OCI-LY1 (cell line): ENCODE measurements around the gene MGAT4B.

Experiments used
- H2AFZ ChIP-seq: fragments of 200-600 bp; sonication (generic), shearing (Covaris generic); 2 replicates; pipeline ENCODE4 v1.6.0; 2014; ENCODE audit warnings: antibody characterized with exemption, mild to moderate bottlenecking, low read length
- H3F3A ChIP-seq: fragments of 200-600 bp; sonication (generic), shearing (Covaris generic); 2 replicates; pipeline ENCODE4 v1.6.0; 2014; ENCODE audit warnings: mild to moderate bottlenecking, antibody characterized with exemption, low read length, moderate library complexity; ENCODE audit not compliant: insufficient read depth
- H3K27ac ChIP-seq: fragments of 200-600 bp; sonication (generic); 2 replicates; pipeline ENCODE4 v1.5.1; 2014; ENCODE audit warnings: low read length, mixed run types, mild to moderate bottlenecking, low read depth; ENCODE audit not compliant: poor library complexity, severe bottlenecking
- H3K27me3 ChIP-seq: fragments of 200-600 bp; sonication (generic); 2 replicates; pipeline ENCODE4 v1.6.0; 2014; ENCODE audit warnings: antibody characterized with exemption, mild to moderate bottlenecking, low read length, moderate library complexity; ENCODE audit not compliant: insufficient read depth
- H3K36me3 ChIP-seq: fragments of 200-600 bp; sonication (generic); 2 replicates; pipeline ENCODE4 v1.6.1; 2014; ENCODE audit warnings: mild to moderate bottlenecking, antibody characterized with exemption, low read length, moderate library complexity, mixed read lengths; ENCODE audit not compliant: insufficient read depth
- H3K4me1 ChIP-seq: fragments of 200-600 bp; sonication (generic); 2 replicates; pipeline ENCODE4 v1.5.1; 2014; ENCODE audit warnings: mild to moderate bottlenecking, low read length, moderate library complexity; ENCODE audit not compliant: insufficient read depth, severe bottlenecking
- H3K4me2 ChIP-seq: fragments of 200-600 bp; sonication (generic), shearing (Covaris generic); 2 replicates; pipeline ENCODE4 v1.6.1; 2014; ENCODE audit warnings: low read length
- H3K4me3 ChIP-seq: fragments of 200-600 bp; sonication (generic); 2 replicates; pipeline ENCODE4 v1.5.1; 2014; ENCODE audit warnings: low read length, low read depth, mild to moderate bottlenecking, mixed read lengths; ENCODE audit not compliant: poor library complexity, severe bottlenecking
- H3K79me2 ChIP-seq: fragments of 200-600 bp; shearing (Covaris generic); 2 replicates; pipeline ENCODE4 v1.6.1; 2016; ENCODE audit warnings: mixed run types, low read length, mixed read lengths; ENCODE audit not compliant: insufficient read depth
- H3K9ac ChIP-seq: fragments of 200-600 bp; sonication (generic), shearing (Covaris generic); 2 replicates; pipeline ENCODE4 v1.6.1; 2014; ENCODE audit warnings: mild to moderate bottlenecking, low read length, mixed read lengths
- H3K9me2 ChIP-seq: fragments of 200-600 bp; sonication (generic), shearing (Covaris generic); 2 replicates; pipeline ENCODE4 v1.6.1; 2014; ENCODE audit warnings: low read depth, mild to moderate bottlenecking, low read length, mixed read lengths
- H3K9me3 ChIP-seq: fragments of 200-600 bp; shearing (Covaris generic); 2 replicates; pipeline ENCODE4 v1.6.1; 2014; ENCODE audit warnings: low read length, mixed read lengths
- H4K20me1 ChIP-seq: fragments of 200-600 bp; sonication (generic), shearing (Covaris generic); 2 replicates; pipeline ENCODE4 v1.6.0; 2016; ENCODE audit warnings: mild to moderate bottlenecking, low read length; ENCODE audit not compliant: insufficient read depth
- EZH2 ChIP-seq: fragments of 200-600 bp; sonication (generic), shearing (Covaris generic); IDR thresholded peaks from 2 replicates; pipeline ENCODE4 v1.8.0; 2017; ENCODE audit warnings: borderline replicate concordance, mixed run types, mild to moderate bottlenecking, antibody characterized with exemption, low read length, moderate library complexity, mixed read lengths
- TF ChIP-seq, protein P1 (sequence below): fragments of 200-600 bp; sonication (generic), shearing (Covaris generic); IDR thresholded peaks from 2 replicates; pipeline ENCODE4 v1.5.1; 2017; ENCODE audit warnings: mild to moderate bottlenecking, antibody characterized with exemption, low read length, moderate library complexity, mixed read lengths

The MGAT4B gene

GRCh38 chr5:179841621-179842020 lies 35.0 kb upstream of the MGAT4B start:
- Histone ChIP-seq H2AFZ (no peak overlapping the region), H3F3A (no peaks in the 10 kb centered on the region), H3K9me2 (no peaks in the 10 kb centered on the region), H3K27me3 (no peaks in the 10 kb centered on the region), H3K4me3 (no peak overlapping the region), H3K9me3 (peaks cover 3% of the 10 kb centered on the region), H4K20me1 (no peaks in the 10 kb centered on the region), H3K36me3 (peaks cover 65% of the 10 kb centered on the region), H3K79me2 (no peaks in the 10 kb centered on the region), H3K4me1 (no peaks in the 10 kb centered on the region), H3K4me2 (no peak overlapping the region), H3K27ac (no peak overlapping the region), H3K9ac (no peak overlapping the region)
- TF ChIP-seq EZH2: no peak

DNA sequence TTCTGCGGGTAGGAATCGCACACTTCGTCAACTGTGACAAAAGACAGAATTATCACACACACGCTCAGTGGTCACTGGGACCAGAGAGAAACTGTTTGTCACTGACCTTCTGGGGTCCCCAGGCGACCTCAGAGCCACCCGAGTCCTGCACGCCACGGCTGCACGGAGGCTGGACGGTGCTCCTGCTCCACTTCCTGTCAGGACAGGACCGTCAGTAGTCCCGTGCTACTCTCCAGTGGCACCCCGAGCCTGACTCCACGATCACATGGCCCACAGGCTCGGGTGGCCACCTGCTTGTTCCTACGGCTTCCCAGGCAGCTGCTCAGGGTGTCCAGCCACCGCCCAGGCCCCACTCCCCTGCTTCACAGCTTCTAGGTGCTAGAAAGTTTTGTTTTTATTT lies 34.1 kb upstream of the MGAT4B start:
- H3K27ac ChIP-seq: no peak overlapping the region
- no peaks in the 10 kb centered on the region for H3F3A ChIP-seq
- H4K20me1 ChIP-seq: no peaks in the 10 kb centered on the region
- no peak overlapping the region for H3K4me2 ChIP-seq
- no peaks in the 10 kb centered on the region for H3K4me1 ChIP-seq
- no peak overlapping the region for H3K9ac ChIP-seq
- no peaks in the 10 kb centered on the region for H3K79me2 ChIP-seq
- H2AFZ ChIP-seq: no peak overlapping the region
- peaks cover 65% of the 10 kb centered on the region for H3K36me3 ChIP-seq
- no peaks in the 10 kb centered on the region for H3K9me2 ChIP-seq
- H3K9me3 ChIP-seq: peaks cover 3% of the 10 kb centered on the region
- H3K27me3 ChIP-seq: no peaks in the 10 kb centered on the region
- H3K4me3 ChIP-seq: no peak overlapping the region
- TF ChIP-seq EZH2: no peak
- TF ChIP-seq, protein P1, sequence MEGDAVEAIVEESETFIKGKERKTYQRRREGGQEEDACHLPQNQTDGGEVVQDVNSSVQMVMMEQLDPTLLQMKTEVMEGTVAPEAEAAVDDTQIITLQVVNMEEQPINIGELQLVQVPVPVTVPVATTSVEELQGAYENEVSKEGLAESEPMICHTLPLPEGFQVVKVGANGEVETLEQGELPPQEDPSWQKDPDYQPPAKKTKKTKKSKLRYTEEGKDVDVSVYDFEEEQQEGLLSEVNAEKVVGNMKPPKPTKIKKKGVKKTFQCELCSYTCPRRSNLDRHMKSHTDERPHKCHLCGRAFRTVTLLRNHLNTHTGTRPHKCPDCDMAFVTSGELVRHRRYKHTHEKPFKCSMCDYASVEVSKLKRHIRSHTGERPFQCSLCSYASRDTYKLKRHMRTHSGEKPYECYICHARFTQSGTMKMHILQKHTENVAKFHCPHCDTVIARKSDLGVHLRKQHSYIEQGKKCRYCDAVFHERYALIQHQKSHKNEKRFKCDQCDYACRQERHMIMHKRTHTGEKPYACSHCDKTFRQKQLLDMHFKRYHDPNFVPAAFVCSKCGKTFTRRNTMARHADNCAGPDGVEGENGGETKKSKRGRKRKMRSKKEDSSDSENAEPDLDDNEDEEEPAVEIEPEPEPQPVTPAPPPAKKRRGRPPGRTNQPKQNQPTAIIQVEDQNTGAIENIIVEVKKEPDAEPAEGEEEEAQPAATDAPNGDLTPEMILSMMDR: no peak

GRCh38 chr5:179840321-179840720 lies 33.7 kb upstream of the MGAT4B start:
- no peak for TF ChIP-seq EZH2
- TF ChIP-seq, protein P1: no peak
- peaks cover 64% of the 10 kb centered on the region for H3K36me3 ChIP-seq
- H3F3A ChIP-seq: no peaks in the 10 kb centered on the region
- no peaks in the 10 kb centered on the region for H3K27me3 ChIP-seq
- H3K27ac ChIP-seq: no peak overlapping the region
- H3K4me3 ChIP-seq: no peak overlapping the region
- no peaks in the 10 kb centered on the region for H3K4me1 ChIP-seq
- no peak overlapping the region for H3K9ac ChIP-seq
- no peak overlapping the region for H2AFZ ChIP-seq
- H4K20me1 ChIP-seq: no peaks in the 10 kb centered on the region
- H3K79me2 ChIP-seq: no peaks in the 10 kb centered on the region
- H3K9me2 ChIP-seq: no peaks in the 10 kb centered on the region
- H3K4me2 ChIP-seq: no peak overlapping the region
- H3K9me3 ChIP-seq: peaks cover 3% of the 10 kb centered on the region
